LNCAP (cell line): ENCODE measurements around the gene TMEM178B.

ENCODE experiments used
- TF ChIP-seq, protein P1 (sequence below): fragments of 450-650 bp; IDR thresholded peaks from 2 replicates; pipeline ENCODE4 v1.5.1; 2017; ENCODE audit warnings: mild to moderate bottlenecking

TMEM178B gene

DNA sequence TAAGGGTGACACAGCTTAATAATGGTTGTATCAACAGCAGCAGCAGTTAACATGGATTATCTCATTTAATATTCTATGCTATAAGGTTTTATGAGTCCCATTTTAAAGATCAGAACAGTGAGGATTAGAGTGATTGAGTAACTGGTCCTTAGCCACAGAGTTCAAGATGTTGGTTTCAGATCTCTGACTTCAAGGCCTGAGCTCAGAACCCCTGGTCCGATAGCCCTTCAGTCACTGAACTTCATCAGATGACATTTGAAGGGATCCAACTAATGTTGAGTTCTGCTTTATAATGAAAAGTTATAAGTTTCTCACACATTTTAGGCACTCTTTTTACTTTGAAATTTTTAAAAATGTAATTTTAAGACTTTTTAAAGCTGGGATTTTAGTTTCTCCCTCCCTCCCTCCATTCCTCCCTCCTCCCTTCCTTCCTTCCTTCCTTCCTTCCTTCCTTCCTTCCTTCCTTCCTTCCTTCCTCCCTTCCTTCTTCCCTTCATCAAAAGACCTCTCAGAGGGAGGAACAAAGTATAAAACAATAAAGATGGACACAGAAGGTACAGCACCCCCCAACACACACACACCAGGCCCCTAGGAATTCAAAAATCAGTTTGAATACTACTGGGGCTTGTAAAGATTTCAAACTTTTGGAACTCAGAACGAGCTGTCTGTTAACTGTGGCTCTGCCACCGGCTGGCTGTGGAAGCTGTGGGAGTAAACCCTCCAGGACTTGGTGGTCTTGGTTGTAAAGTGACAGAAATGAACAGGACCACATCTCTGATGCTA is 270.5 kb downstream of the TMEM178B start:
- TF ChIP-seq, protein P1, sequence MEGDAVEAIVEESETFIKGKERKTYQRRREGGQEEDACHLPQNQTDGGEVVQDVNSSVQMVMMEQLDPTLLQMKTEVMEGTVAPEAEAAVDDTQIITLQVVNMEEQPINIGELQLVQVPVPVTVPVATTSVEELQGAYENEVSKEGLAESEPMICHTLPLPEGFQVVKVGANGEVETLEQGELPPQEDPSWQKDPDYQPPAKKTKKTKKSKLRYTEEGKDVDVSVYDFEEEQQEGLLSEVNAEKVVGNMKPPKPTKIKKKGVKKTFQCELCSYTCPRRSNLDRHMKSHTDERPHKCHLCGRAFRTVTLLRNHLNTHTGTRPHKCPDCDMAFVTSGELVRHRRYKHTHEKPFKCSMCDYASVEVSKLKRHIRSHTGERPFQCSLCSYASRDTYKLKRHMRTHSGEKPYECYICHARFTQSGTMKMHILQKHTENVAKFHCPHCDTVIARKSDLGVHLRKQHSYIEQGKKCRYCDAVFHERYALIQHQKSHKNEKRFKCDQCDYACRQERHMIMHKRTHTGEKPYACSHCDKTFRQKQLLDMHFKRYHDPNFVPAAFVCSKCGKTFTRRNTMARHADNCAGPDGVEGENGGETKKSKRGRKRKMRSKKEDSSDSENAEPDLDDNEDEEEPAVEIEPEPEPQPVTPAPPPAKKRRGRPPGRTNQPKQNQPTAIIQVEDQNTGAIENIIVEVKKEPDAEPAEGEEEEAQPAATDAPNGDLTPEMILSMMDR = no peak

DNA sequence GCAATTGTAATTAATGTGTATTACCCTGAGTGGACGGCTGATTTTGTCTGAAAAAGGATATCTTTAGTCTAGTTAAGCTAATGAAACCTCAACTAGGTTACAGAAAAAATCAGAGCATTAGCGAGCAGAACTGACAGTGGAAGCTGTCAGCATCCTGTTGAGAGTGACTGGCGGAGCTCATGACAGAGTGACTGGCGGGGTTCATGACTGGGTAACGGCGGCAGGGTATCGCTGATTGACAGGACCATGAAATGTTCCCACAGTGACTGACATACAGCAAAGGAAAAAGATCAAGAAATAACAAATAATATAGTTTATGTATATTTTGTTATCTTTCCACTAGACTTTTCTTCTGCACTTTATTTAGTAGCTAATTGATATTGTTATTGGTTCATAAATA is 274.9 kb downstream of the TMEM178B start:
- TF ChIP-seq, protein P1 = no peak

DNA sequence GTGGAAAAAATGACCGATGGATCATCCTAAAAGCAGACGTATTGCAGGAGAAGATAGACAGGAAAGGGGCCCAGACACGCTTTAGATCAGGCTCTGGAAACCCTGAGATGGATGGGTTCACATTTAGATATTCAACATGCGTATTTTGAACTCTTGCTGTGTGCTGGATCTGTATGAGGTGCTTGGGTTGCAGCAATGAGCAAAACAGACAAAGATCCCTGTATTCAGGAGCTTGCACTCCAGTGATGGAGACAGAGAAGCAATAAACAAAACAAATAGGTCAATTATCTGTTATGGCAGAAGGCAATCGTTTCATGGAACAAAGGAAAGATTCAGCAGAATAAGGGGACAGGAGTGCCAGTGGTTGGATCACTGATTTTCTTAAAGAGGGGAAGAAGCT is 275.5 kb downstream of the TMEM178B start:
- TF ChIP-seq, protein P1 = no peak

DNA sequence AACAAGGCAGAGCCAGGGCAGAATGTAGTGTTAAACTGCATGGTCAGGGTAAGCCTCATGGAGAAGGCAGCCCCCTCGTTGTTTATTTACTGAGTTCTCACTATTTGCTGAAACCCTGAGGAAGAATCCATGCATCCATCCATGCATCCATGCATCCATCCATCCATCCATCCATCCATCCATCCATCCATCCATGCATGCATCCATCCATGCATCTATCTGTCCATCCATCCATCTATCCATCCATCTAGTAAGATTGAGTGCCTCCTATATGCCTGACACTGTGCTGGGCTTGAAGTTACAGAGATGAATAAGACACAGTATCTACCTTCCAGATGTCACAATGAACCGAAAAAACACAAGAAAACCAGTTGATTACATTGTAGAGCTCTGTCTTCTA is 275.9 kb downstream of the TMEM178B start:
- TF ChIP-seq, protein P1 = no peak

DNA sequence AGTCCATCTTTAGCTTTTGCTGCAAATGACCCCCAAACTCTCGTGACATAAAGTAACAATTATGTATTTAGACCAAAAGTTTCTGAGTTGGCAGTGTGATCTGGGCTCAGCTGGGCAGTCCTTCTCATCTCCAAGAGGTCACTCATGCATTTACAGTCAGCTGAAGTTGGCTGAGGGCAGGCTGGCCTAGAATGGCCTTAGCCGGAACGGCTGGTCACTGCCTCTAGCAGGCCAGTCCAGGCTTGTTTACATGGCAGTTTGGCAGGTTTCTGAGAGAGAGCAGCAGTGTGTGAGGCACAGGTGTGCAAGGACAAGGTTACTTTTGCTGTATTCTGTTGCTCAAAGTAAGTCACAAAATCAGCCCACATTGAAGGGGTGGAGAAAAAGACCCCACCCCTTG is 277.3 kb downstream of the TMEM178B start:
- TF ChIP-seq, protein P1 = no peak

DNA sequence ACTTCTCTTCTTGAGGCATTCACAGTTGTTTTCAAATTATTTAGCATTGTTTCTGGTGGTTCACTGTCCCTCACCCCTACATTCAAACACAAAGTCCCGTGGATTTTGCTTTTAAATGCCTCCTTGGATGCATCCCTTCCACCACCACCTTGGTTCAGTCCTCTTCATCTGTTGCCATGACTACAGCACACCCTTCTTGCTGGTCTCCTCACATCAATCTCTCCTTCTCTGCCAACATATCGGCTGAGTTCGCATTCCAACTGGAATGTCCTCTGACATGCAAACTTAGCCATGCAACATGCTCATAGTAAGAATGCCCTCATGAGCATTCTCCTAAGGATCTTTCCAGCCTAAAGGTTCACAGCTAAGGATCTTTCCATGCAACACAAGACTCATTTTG is 279.1 kb downstream of the TMEM178B start:
- TF ChIP-seq, protein P1 = no peak

DNA sequence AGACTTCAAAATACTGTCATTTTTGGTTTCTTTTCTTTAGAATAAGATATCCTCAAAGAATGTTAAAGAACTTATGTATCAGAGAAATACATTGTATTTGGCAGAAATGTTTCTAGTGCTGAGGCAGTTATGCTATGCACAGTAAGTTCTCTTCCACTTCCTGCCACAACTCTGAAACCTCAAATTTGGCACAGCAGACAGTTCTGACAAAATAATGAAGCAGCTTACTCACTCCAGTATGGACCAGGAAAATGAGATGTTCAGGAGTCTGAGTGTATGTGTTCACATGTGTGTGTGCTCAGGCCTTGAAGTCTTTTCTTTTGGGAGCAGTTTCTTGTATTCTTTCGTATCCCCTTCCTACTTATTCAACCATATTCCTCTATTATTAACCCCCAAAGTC is 280.4 kb downstream of the TMEM178B start:
- TF ChIP-seq, protein P1 = no peak

DNA sequence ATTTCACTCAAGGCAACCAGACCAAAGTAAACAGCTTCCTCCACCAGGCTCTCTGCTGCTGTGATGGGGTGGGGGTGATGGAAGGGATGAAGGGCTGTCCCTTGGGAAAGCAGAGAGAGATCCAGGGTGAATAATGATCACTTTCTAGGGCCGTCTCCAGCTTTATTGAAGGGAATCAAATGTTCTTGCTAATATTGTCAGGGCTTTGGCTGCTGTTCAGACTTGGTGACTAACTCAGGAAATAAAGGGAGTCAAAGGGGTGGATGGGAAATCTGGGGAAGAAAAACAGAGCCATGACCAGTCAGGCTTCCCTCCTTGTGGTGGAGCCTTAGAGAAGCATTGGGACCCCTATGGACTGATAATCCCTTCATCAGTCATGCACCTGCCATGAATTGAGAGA is 281.2 kb downstream of the TMEM178B start:
- TF ChIP-seq, protein P1 = no peak
